A673 (cell line): ENCODE data around the gene SPPL2B.

Experiments
- CTCF ChIP-seq: fragments of 300-800, 200-600 bp; sonication (generic); conservative IDR thresholded peaks from 2 replicates; pipeline ENCODE4 v1.5.1; 2017; ENCODE audit warnings: low read depth, mild to moderate bottlenecking, antibody characterized with exemption, low read length, moderate library complexity, mixed read lengths
- EZH2 ChIP-seq: fragments of 200-600 bp; sonication (generic); IDR thresholded peaks from 2 replicates; pipeline ENCODE4 v1.6.1; 2017; ENCODE audit warnings: borderline replicate concordance, low read depth, mild to moderate bottlenecking, mixed read lengths, antibody characterized with exemption, low read length; ENCODE audit not compliant: poor library complexity, severe bottlenecking

DNA sequence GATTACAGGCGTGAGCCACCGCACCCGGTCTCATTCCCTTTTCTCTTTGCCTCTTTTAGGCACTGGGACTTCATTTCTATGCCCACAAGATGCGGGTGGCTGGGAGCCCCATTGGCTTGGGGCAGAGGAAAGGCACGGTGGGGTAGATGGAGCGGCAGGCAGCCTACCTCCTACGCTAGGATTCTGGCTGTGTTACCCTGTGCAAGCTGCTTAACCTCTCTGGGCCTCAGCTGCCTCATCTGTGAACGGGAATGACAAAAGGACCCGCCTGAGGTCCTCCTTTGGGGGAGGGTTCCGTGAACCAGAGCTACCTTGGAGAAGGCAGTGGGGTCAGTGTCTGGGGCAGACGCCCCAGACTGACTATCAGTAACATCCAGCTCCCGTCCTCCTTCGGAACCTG is 11.2 kb upstream of the SPPL2B start:
- TF ChIP-seq CTCF: no peak
- no peak for TF ChIP-seq EZH2
